Endothelial cell of umbilical vein (primary cell): ENCODE results near the gene COL4A2. TPM values are rescaled to one million over a fixed set of nuclear protein-coding genes. Genes with fewer than 3 reads are reported as not detected.

Source experiments
- BruUV-seq: library from RNA; stranded (reverse); fragments of 400-500 nt; replicated peaks from 2 replicates; lab custom pipeline; 2021; lab: Mats Ljungman, UMichigan
- CTCF ChIA-PET: fragments of 300-600, 350-600 bp; sonication (Branson Sonifier 250); formaldehyde crosslinking; loops from one replicate; lab custom pipeline; 2021; ENCODE audit warnings: antibody characterized with exemption, inconsistent platforms; lab: Charles Lee
- POLR2A ChIA-PET: fragments of 300-600, 350-600 bp; sonication (Branson Sonifier 250); formaldehyde crosslinking; loops from one replicate; lab custom pipeline; 2021; ENCODE audit warnings: antibody characterized with exemption, inconsistent platforms; lab: Charles Lee
- DNase-seq: peaks from one replicate; pipeline ENCODE4 v3.0.0-alpha.2; 2011; ENCODE audit warnings: low read depth, low spot score
- FAIRE-seq: peaks from 2 replicates; lab custom pipeline; 2011; peaks lifted over from hg19 to GRCh38; lab: Jason Lieb, UNC
- H2AFZ ChIP-seq: 2 replicates; pipeline ENCODE4 v1.6.0; 2012; ENCODE audit warnings: low read depth, low read length, control low read depth, inconsistent platforms
- H3K27ac ChIP-seq: 2 replicates; pipeline ENCODE4 v1.5.1; 2011; ENCODE audit warnings: low read depth, mild to moderate bottlenecking, control low read depth, low read length, moderate library complexity; ENCODE audit not compliant: insufficient read depth
- H3K27me3 ChIP-seq, 2 experiments: 2 replicates each; pipeline versions ENCODE4 v1.6.0 to v1.6.1; 2011; ENCODE audit warnings: low read length in 2 of 2, mixed read lengths in 1 of 2; ENCODE audit not compliant: control insufficient read depth in 2 of 2, insufficient read depth in 2 of 2
- H3K36me3 ChIP-seq, 2 experiments: 2 replicates in 1 of 2; 3 replicates in 1 of 2; pipeline ENCODE4 v1.5.1; 2011; ENCODE audit warnings: low read length in 2 of 2, mild to moderate bottlenecking in 1 of 2, moderate library complexity in 1 of 2; ENCODE audit not compliant: control insufficient read depth in 2 of 2, insufficient read depth in 2 of 2; ENCODE audit errors: extremely low read depth in 1 of 2
- H3K4me1 ChIP-seq: 3 replicates; pipeline ENCODE4 v1.5.1; 2011; ENCODE audit warnings: mild to moderate bottlenecking, low read length; ENCODE audit not compliant: control insufficient read depth, insufficient read depth; ENCODE audit errors: extremely low read depth
- H3K4me2 ChIP-seq: 2 replicates; pipeline ENCODE4 v1.6.1; 2011; ENCODE audit warnings: low read length, control low read depth, mixed read lengths; ENCODE audit not compliant: insufficient read depth
- H3K4me3 ChIP-seq, 3 experiments: fragments of 200-600 bp in 1 of 3; sonication (generic), shearing (Covaris generic) in 1 of 3; replicated peaks in 1 of 3; 2 replicates each; pipeline ENCODE4 v1.5.1; 2011 to 2016; ENCODE audit warnings: control low read depth in 3 of 3, low read length in 3 of 3, mild to moderate bottlenecking in 2 of 3, inconsistent platforms in 1 of 3, low read depth in 1 of 3, moderate library complexity in 1 of 3; ENCODE audit not compliant: insufficient read depth in 1 of 3
- H3K79me2 ChIP-seq: 2 replicates; pipeline ENCODE4 v1.6.0; 2012; ENCODE audit warnings: low read length, inconsistent platforms; ENCODE audit not compliant: control insufficient read depth, insufficient read depth
- H3K9ac ChIP-seq: replicated peaks from 2 replicates; pipeline ENCODE3; 2011; ENCODE audit warnings: low read length, control low read depth; ENCODE audit not compliant: insufficient read depth; ENCODE audit errors: extremely low read depth
- H3K9me1 ChIP-seq: replicated peaks from 3 replicates; pipeline ENCODE4 v1.6.0; 2011; ENCODE audit warnings: mild to moderate bottlenecking, low read length; ENCODE audit not compliant: control insufficient read depth, insufficient read depth; ENCODE audit errors: extremely low read depth
- H3K9me3 ChIP-seq: replicated peaks from 2 replicates; pipeline ENCODE4 v1.5.1; 2012; ENCODE audit warnings: low read length, inconsistent platforms; ENCODE audit not compliant: control insufficient read depth, insufficient read depth
- H4K20me1 ChIP-seq: replicated peaks from 2 replicates; pipeline ENCODE3; 2011; ENCODE audit warnings: mild to moderate bottlenecking, low read length; ENCODE audit not compliant: control insufficient read depth, insufficient read depth; ENCODE audit errors: extremely low read depth
- EZH2 ChIP-seq: IDR thresholded peaks from 2 replicates; pipeline ENCODE4 v1.6.1; 2012; ENCODE audit warnings: borderline replicate concordance, low read depth, mild to moderate bottlenecking, moderate library complexity, low read length, inconsistent platforms; ENCODE audit not compliant: severe bottlenecking
- FOS ChIP-seq: IDR thresholded peaks from 2 replicates; pipeline ENCODE4 v1.6.1; 2011; ENCODE audit warnings: mild to moderate bottlenecking, low read length, moderate library complexity, borderline replicate concordance; ENCODE audit not compliant: insufficient read depth
- GATA2 ChIP-seq: IDR thresholded peaks from 2 replicates; pipeline ENCODE4 v1.7.0; 2011; ENCODE audit warnings: low read depth, mild to moderate bottlenecking, moderate library complexity, mixed read lengths, low read length; ENCODE audit not compliant: insufficient read length, insufficient read depth
- JUN ChIP-seq: IDR thresholded peaks from 2 replicates; pipeline ENCODE4 v1.6.1; 2011; ENCODE audit warnings: borderline replicate concordance, low read depth; ENCODE audit not compliant: insufficient read length, insufficient read depth
- MYC ChIP-seq: IDR thresholded peaks from one replicate; pipeline ENCODE4 v1.6.1; 2011; ENCODE audit warnings: mild to moderate bottlenecking, low read depth, low read length
- POLR2A ChIP-seq: IDR thresholded peaks from 2 replicates; pipeline ENCODE4 v1.6.1; 2012; ENCODE audit warnings: low read depth, mild to moderate bottlenecking, control low read depth, low read length
- POLR2AphosphoS5 ChIP-seq: IDR thresholded peaks from 2 replicates; pipeline ENCODE4 v1.6.1; 2012; ENCODE audit warnings: low read depth, mild to moderate bottlenecking, control low read depth, low read length, moderate library complexity; ENCODE audit not compliant: insufficient read depth
- dilution Hi-C: fragments of 300-500 bp; cut with MboI; formaldehyde crosslinking; loops from one replicate; pipeline ENCODE4 v1.15.0; 2019; ENCODE audit warnings: low sequenced_read_pairs; ENCODE audit not compliant: extremely low pct_ligation_motif_present
- intact Hi-C: fragments of 100-400 bp; cut with micrococcal nuclease; formaldehyde crosslinking; loops from one replicate; pipeline ENCODE4 v1.10.0; 2022
- polyA plus RNA-seq, 4 experiments: library from polyadenylated mRNA; depleted of rRNA in 3 of 4; stranded (reverse) in 3 of 4; unstranded in 1 of 4; fragments of >200 nt; gene quantifications; 2 replicates each; pipeline versions ENCODE4 v1.2.1 to v1.2.3, GENCODE V29; 2011 to 2012; ENCODE audit warnings: missing spikeins in 1 of 4
- total RNA-seq: library from RNA; stranded (reverse); gene quantifications from 2 replicates; pipeline ENCODE4 v1.2.3, GENCODE V29; 2021
- TF ChIP-seq, protein P1 (sequence below): IDR thresholded peaks from 2 replicates; pipeline ENCODE4 v1.6.1; 2011; ENCODE audit not compliant: insufficient read depth, insufficient read length
- TF ChIP-seq, protein P2 (sequence below), 2 donors: IDR thresholded peaks; 1 replicate in 1 of 2; 2 replicates in 1 of 2; pipeline ENCODE4 v1.5.1; 2011; ENCODE audit warnings: low read length in 2 of 2, mild to moderate bottlenecking in 2 of 2, moderate library complexity in 2 of 2, control low read depth in 1 of 2, inconsistent platforms in 1 of 2, low read depth in 1 of 2; ENCODE audit not compliant: insufficient read depth in 1 of 2; ENCODE audit errors: extremely low read depth in 1 of 2

The COL4A2 gene
- total and polyA plus RNA-seq, 2 donors (not counting 3 experiments of a cell fraction or from before 2014, with no cell fraction given) = 792 to 940 TPM

- ChIA-PET CTCF (interaction anchor here (1.5 kb wide), 1 partner anchor 96 kb away, joined by 3 read pairs; no protein-coding TSS in a partner anchor), POLR2A (no interaction called here)
- Histone ChIP-seq H3K4me2 (no peak overlapping the region), H3K79me2 (peaks cover 45% of the 10 kb centered on the region), H3K4me3 (no peak overlapping the region), H2AFZ (no peak overlapping the region), H4K20me1 (peaks cover 2% of the 10 kb centered on the region), H3K9ac (no peak overlapping the region), H3K9me1 (no peaks in the 10 kb centered on the region), H3K9me3 (no peaks in the 10 kb centered on the region), H3K27me3 (no peaks in the 10 kb centered on the region), H3K4me1 (peaks cover 64% of the 10 kb centered on the region), H3K27ac (no peak overlapping the region), H3K36me3 (peaks cover 0 to 3% of the 10 kb centered on the region in 2 experiments)
- TF ChIP-seq POLR2AphosphoS5 (no peak), JUN (no peak), FOS (no peak), GATA2 (no peak), MYC (no peak), EZH2 (no peak), POLR2A (no peak)
- TF ChIP-seq, protein P1, sequence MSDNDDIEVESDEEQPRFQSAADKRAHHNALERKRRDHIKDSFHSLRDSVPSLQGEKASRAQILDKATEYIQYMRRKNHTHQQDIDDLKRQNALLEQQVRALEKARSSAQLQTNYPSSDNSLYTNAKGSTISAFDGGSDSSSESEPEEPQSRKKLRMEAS = no peak
- TF ChIP-seq, protein P2, sequence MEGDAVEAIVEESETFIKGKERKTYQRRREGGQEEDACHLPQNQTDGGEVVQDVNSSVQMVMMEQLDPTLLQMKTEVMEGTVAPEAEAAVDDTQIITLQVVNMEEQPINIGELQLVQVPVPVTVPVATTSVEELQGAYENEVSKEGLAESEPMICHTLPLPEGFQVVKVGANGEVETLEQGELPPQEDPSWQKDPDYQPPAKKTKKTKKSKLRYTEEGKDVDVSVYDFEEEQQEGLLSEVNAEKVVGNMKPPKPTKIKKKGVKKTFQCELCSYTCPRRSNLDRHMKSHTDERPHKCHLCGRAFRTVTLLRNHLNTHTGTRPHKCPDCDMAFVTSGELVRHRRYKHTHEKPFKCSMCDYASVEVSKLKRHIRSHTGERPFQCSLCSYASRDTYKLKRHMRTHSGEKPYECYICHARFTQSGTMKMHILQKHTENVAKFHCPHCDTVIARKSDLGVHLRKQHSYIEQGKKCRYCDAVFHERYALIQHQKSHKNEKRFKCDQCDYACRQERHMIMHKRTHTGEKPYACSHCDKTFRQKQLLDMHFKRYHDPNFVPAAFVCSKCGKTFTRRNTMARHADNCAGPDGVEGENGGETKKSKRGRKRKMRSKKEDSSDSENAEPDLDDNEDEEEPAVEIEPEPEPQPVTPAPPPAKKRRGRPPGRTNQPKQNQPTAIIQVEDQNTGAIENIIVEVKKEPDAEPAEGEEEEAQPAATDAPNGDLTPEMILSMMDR (IDR thresholded peaks at IDR 0.05; ENCODE audit: extremely low read depth in 1 of 2, insufficient read depth in 1 of 2, low read depth in 1 of 2, low read length in 2 of 2) = no peak
- dilution Hi-C loops = no loop called here
- FAIRE-seq (no peak), DNase-seq (no peak)
- BruUV-seq = no TSS peak
- intact Hi-C loops = loop anchor here (10.0 kb wide), 1 partner anchor 371 kb away; the partner anchor contains the start of gene ING1
These were observed 36.3 kb downstream of the COL4A2 start for GRCh38 chr13:110343241-110343865.
